HG02970 (cell line): ENCODE results near the gene DCN.

Source experiments
- ATAC-seq: cut with Tn5 transposase; IDR thresholded peaks from one replicate; pipeline ENCODE4 v1.9.1; 2021; ENCODE audit warnings: mild to moderate bottlenecking, moderate library complexity, moderate number of reproducible peaks; ENCODE audit not compliant: unreplicated experiment, low FRiP score

The DCN gene

GRCh38 chr12:91140026-91140931, 42.3 kb downstream of the DCN start:
- no peak for ATAC-seq

- no peak for ATAC-seq
Measured at GRCh38 chr12:91139286-91139685, 43.3 kb downstream of the DCN start.

GRCh38 chr12:91138337-91138920, 44.2 kb downstream of the DCN start:
- ATAC-seq, result no peak

- ATAC-seq, result no peak
Measured at GRCh38 chr12:91133871-91134270, 48.7 kb downstream of the DCN start.

- ATAC-seq, result no peak
Measured at GRCh38 chr12:91129662-91130362, 52.8 kb downstream of the DCN start.

DNA sequence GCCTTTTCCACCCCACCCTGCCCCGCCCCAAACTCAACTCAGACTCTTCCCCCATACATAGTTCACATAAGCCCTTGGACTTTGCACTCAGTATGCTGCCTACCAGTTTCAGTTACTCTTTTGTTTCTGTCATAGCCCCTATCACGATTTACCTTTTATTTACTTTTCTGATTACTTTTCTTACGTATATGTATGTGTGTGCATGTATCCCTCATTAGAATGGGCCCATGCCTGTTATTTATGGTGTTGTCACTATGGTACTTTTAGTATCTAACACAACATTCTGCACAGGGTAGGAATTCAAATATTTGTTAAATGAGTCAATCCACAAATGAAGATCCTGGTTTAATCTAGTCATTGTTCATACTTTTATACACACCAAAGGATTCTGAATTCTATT, 54.9 kb downstream of the DCN start:
- no peak for ATAC-seq

DNA sequence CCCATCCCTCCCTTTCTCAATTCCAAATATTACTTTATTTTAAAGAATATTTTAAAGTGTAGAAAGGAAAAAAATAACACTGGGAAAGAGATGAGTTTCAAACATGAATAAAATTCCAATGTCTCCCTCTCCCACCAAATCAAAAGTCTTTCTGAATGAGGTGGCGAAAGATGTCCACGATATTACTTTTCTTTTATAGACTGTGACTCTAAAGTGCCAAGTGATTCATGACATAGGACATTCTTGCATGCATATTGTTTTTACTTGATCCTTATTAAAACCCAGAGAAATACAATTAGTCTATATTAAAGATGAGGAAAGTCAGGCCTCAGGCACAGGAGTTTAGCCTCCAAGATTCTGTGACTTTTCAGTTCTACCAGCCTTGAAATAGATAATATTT, 55.3 kb downstream of the DCN start:
- ATAC-seq, result no peak

GRCh38 chr12:91126516-91126915, 56.1 kb downstream of the DCN start:
- no peak for ATAC-seq

DNA sequence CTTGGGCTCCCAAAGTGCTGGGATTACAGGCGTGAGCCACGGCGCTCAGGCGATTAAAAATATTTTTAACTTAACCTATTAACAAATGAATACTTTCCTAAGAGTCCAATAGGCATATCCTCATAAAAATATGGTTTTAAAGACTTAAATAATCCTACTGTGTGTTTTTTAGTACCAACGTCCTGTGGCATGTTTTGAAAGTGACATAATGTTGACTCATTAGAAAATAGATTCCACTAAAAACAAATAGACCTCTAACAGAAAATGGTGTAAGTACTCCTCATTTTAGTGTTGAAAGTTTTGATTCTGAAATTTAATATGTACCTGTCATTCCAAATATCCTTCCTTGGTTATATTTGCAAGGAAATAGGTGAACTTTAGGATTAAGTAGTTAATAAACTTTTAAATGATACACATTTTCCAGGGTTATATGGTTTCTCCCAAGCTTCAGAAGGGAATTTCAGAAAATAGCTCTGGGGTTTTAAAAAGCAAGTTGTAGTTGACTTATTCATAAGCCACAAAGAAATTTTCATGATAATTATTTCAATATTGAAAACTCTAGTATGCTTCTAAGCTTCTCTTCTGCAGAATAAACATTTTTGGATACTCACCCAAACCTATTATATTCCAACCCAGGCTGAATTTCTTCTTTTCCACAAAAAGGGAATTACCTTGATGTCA, 59.2 kb downstream of the DCN start:
- ATAC-seq, result no peak

DNA sequence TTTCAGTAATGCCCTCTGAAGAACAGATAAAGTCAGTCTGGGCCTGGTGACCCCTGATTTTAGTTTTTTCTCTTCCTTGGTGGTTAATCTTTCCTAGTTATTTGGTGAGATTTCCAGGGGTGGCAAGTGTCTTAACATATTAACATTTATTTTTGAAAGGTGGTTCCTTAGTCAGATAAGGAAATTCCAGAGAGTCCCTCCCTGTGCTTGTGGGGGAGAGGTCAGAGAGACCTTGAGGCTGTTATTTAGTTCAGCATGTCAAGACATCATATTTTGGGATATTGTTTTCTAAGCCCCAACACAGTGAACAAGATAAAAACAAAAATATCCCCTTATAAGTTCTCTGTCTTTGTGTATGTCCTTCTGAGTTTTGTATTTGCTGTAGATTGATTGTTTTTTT, 61.8 kb downstream of the DCN start:
- ATAC-seq, result no peak

DNA sequence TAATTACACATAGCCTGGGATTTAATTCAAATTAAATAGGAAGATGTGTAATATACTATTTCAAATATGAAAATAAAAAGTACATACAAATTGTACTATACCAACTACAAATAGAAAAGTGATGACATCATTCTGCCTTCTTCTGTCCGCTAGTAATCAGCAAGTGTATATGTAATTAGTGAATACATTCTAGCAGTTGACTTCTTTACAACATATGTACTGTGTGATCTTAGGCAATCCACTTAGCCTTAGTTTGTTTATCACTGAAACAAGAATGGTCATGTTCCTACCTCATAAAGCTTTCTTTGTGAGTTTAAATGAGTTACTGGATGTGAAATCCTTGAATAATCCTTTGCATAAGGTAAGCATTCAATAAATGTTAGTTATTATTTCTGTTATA, 63.5 kb downstream of the DCN start:
- ATAC-seq, result no peak

GRCh38 chr12:91113621-91114020, 69.0 kb downstream of the DCN start:
- ATAC-seq, result no peak

DNA sequence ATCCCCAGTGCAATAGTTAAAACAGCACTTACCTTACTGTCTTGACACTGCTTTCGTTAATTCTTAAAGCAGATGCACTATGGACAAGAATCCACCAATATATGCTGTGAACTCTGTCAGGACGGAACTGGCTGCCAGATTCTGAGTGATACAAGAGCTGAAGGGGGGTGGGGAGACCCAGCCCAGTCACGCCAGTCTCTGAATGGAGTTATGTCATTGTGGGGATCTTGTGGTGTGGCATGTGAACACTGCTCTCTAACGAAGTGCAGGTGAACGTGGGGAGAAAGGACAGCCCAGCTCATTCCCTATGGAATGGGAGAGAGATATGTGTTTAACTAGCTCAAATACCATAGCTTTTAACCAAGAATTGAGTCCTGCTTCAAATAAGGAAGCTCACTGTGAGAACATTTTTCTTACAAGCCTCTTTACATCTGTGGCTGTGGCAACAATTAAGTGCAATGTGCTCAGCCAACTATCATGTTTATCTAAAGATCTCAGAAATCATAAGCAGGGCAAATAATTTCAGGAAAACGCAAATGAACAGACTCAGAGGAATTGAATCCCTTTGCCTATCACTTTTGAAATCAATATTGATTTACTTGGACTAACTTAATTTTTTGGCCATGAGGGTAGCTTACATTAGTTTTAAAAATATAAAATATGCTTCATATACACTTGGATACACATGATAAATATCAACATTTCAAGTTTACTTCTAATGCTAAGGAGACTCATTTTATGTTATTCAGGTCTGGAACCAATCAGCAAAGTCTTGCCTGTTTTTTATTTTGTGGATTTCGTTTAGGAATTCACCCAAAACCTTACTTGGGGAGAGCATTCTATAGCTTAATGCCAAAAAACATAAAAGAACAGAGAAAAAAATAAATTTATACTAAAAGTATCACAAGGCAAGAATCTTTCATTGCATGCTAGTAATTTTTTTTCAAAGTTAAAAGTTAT, 71.0 kb downstream of the DCN start, which contains the start of gene LUM:
Gene LUM, minus strand, starts transcription at position 129 of the 960 bp plus-strand sequence. CDS start 2,515 bp downstream, outside the sequence.
- no peak for ATAC-seq

- ATAC-seq, result no peak
Measured at GRCh38 chr12:91110311-91110924, 72.2 kb downstream of the DCN start.

DNA sequence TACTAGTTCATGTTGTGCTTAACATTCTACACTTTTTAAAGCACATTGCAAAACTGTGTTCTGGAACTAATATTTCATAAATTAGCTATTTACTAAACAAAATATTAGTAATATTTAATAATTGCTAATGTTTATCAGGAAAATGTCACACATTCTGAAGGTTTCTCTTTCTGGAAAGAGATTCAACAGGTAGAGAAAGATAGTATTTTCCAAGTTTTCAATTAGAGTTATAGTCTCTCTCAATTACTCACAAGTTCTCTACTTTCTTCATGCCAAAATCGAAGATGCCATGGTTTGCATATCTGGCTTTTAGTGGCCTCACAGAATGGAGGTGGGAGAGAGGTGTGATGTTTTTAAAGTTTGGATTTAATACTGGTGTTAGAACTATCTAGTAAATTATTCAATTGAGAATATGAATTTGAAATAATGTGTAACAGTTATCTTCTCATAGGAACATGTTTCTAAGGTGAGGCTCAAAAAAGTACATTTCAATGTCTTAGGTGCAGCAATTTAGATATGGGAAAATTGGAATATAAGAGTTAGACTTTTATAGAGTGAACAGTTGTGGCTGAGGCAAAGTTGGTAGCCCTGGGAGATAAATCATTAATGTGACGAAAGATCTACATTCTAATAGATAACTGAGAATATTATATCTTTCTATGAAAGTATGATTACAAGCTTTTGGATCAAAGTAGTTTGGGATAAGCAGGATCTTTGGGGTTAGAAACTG, 72.9 kb downstream of the DCN start:
- no peak for ATAC-seq

DNA sequence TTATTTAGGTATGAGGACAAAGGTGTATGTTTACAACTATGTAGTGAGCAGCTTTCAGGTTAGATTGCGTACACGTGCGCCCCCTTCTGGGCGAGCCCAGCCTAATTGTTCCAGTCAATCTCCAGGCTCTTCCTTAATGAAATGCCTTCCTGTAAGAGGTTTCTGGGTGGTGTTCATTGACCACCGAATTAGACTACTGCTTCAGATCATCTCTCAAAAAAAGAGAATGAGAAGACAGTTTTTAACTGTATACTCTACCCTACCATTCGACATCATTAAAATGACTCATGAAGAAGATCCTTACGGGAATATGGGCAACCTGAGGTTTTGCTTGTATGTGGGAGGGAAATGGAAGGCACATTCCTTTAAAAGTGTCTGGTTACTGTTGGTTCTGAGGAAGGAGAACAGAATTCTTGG, 73.5 kb downstream of the DCN start:
- ATAC-seq, result peak; percentile 90

DNA sequence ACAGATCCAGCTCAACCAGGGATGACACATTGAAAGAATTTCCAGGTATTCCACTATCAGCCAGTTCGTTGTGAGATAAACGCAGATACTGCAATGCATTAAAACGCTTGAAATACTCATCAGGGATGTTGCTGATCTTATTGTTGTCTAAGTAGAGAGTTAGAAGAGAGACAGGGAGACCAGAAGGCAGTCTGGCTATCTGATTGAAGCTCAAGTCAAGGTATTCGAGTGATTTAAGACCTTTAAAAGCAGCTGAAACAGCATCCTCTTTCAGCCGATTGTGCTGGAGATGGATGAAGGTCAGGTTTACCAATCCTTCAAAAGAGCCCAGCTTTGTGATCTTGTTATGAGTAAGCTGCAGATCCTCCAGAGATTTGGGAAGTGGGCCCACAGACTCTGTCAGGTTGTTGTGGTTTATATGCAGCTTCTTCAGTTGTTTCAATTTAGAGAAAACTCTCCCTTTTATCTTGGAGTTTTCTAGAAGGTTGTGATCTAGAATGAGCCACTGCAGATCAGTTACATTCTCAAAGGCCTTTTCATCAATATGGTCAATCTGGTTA, 74.3 kb downstream of the DCN start:
- no peak for ATAC-seq

- ATAC-seq, result no peak
Measured at GRCh38 chr12:91106283-91106682, 76.3 kb downstream of the DCN start.
